Right hindlimb (tissue), 1 donor: ENCODE data around the gene KCTD15.

Experiments
- DNase-seq: peaks from one replicate; pipeline ENCODE4 v3.0.0-alpha.2; 2018

Gene KCTD15

GRCh38 chr19:33798681-33799111, 2.0 kb downstream of the KCTD15 start:
- no peak for DNase-seq

- DNase-seq = no peak
Observed at GRCh38 chr19:33799476-33799875, 2.8 kb downstream of the KCTD15 start.

GRCh38 chr19:33800012-33800680, 3.5 kb downstream of the KCTD15 start:
- no peak for DNase-seq

- DNase-seq = peak; percentile 1
Observed at GRCh38 chr19:33801411-33801810, 4.7 kb downstream of the KCTD15 start.

GRCh38 chr19:33802001-33802400, 5.3 kb downstream of the KCTD15 start:
- DNase-seq = peak; percentile 12

GRCh38 chr19:33802801-33803200, 6.1 kb downstream of the KCTD15 start:
- DNase-seq = no peak

- DNase-seq = no peak
Observed at GRCh38 chr19:33803383-33803782, 6.7 kb downstream of the KCTD15 start.

GRCh38 chr19:33804021-33804799, 7.5 kb downstream of the KCTD15 start:
- DNase-seq = peak; percentile 49

- DNase-seq = no peak
Observed at GRCh38 chr19:33805313-33805712, 8.6 kb downstream of the KCTD15 start.

- no peak for DNase-seq
Observed at GRCh38 chr19:33805840-33806433, 9.3 kb downstream of the KCTD15 start.

- DNase-seq = no peak
Observed at GRCh38 chr19:33806434-33806881, 9.8 kb downstream of the KCTD15 start.

GRCh38 chr19:33808399-33808798, 11.7 kb downstream of the KCTD15 start:
- DNase-seq = no peak

GRCh38 chr19:33809960-33810359, 13.3 kb downstream of the KCTD15 start:
- DNase-seq = no peak

- no peak for DNase-seq
Observed at GRCh38 chr19:33810821-33811220, 14.2 kb downstream of the KCTD15 start.

GRCh38 chr19:33811246-33811645, 14.6 kb downstream of the KCTD15 start:
- no peak for DNase-seq

GRCh38 chr19:33811736-33812387, 15.2 kb downstream of the KCTD15 start:
- DNase-seq = no peak

GRCh38 chr19:33812388-33813330, 16.0 kb downstream of the KCTD15 start:
- DNase-seq = no peak

GRCh38 chr19:33813391-33814101, 16.9 kb downstream of the KCTD15 start:
- DNase-seq = no peak

GRCh38 chr19:33814181-33815165, 17.8 kb downstream of the KCTD15 start:
- DNase-seq = no peak
